Measurements from ENCODE around the gene TSEN2.

The TSEN2 gene

GRCh38 chr3:12470680-12471079 lies 13.6 kb upstream of the TSEN2 start:
- CTCF ChIA-PET = interaction anchor here (1.4 to 5.0 kb wide), 5 partner anchors 9 to 338 kb away, joined by 3 to 34 read pairs (median 7); no protein-coding TSS in a partner anchor
- no peak for DNase-seq (ENCODE audit: extremely low spot score)
- no peak for TF ChIP-seq CTCF (IDR thresholded peaks at IDR 0.05; ENCODE audit: control extremely low read depth, extremely low read depth, low read depth, missing control alignments)
- POLR2A ChIA-PET = interaction anchor here (1.0 kb wide), 1 partner anchor 9 kb away, joined by 4 read pairs; no protein-coding TSS in a partner anchor

GRCh38 chr3:12471241-12471640 lies 13.0 kb upstream of the TSEN2 start:
- POLR2A ChIA-PET = no interaction called here
- CTCF ChIA-PET = interaction anchor here (1.8 to 5.0 kb wide), 3 partner anchors 8 to 336 kb away, joined by 7 to 34 read pairs (median 9); no protein-coding TSS in a partner anchor
- DNase-seq (ENCODE audit: extremely low spot score) = no peak
- TF ChIP-seq CTCF (IDR thresholded peaks at IDR 0.05; ENCODE audit: control extremely low read depth, extremely low read depth, low read depth, missing control alignments) = no peak

DNA sequence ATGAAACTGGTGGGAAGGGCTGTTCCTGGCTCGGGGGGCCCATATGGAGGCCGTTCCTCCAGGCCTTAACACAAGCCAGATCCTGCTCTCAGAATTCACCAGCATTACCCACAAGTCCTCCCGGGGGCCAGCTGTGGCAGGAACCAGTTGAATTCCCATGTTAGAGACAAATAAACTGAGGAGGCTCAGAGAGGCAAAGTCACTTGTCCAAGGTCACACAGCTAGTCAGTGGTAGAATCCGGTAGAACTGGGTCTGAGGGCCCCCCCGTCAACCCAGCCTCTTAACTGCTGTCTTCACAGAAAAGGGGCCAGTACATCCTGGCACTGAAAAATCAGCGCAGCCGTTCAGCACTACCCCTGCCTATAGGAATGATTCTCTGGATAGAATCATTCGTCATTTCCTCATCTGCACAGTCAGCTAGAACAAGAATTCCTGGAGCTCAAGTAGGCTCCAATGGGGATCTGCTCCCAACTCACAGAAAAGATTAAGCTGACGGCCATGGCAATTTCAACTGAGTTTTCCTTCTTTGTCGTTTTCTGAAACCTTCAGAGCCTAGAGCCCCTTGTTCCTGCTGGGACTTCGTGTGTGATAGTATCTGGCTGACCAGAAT lies 12.2 kb upstream of the TSEN2 start:
- POLR2A ChIA-PET = no interaction called here
- CTCF ChIA-PET = interaction anchor here (1.1 to 5.0 kb wide), 2 partner anchors 7 to 14 kb away, joined by 4 to 34 read pairs; no protein-coding TSS in a partner anchor
- DNase-seq (ENCODE audit: extremely low spot score) = no peak
- no peak for TF ChIP-seq CTCF (IDR thresholded peaks at IDR 0.05; ENCODE audit: control extremely low read depth, extremely low read depth, low read depth, missing control alignments)

DNA sequence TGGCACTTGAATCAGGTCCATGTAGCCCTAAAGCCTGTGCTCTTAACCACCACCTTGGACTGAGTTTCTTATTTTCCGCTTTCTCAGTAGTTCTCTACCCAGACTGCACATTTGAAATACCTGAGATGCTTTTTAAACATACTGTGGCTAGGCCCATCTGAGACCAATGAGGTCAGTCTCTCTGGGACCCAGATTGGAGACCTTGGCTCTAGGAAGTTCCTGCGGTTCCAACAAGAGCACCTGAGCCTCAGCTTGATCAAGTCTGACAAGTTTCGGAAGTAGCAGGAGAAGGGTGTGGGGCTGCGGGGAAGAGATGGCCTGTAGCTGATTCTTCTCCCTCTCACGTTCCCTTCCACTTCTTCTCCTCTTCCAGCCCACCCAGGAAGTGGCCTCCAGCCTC lies 11.5 kb upstream of the TSEN2 start:
- no peak for TF ChIP-seq CTCF (IDR thresholded peaks at IDR 0.05; ENCODE audit: control extremely low read depth, extremely low read depth, low read depth, missing control alignments)
- ChIA-PET POLR2A (no interaction called here), CTCF (interaction anchor here (1.0 to 1.1 kb wide), 2 partner anchors 14 to 337 kb away, joined by 3 to 4 read pairs; no protein-coding TSS in a partner anchor)
- no peak for DNase-seq (ENCODE audit: extremely low spot score)

- ChIA-PET POLR2A (no interaction called here), CTCF (interaction anchor here (1.0 kb wide), 1 partner anchor 338 kb away, joined by 3 read pairs; no protein-coding TSS in a partner anchor)
- DNase-seq (ENCODE audit: extremely low spot score) = no peak
- no peak for TF ChIP-seq CTCF (IDR thresholded peaks at IDR 0.05; ENCODE audit: control extremely low read depth, extremely low read depth, low read depth, missing control alignments)
These were observed 10.8 kb upstream of the TSEN2 start for GRCh38 chr3:12473511-12473910.

DNA sequence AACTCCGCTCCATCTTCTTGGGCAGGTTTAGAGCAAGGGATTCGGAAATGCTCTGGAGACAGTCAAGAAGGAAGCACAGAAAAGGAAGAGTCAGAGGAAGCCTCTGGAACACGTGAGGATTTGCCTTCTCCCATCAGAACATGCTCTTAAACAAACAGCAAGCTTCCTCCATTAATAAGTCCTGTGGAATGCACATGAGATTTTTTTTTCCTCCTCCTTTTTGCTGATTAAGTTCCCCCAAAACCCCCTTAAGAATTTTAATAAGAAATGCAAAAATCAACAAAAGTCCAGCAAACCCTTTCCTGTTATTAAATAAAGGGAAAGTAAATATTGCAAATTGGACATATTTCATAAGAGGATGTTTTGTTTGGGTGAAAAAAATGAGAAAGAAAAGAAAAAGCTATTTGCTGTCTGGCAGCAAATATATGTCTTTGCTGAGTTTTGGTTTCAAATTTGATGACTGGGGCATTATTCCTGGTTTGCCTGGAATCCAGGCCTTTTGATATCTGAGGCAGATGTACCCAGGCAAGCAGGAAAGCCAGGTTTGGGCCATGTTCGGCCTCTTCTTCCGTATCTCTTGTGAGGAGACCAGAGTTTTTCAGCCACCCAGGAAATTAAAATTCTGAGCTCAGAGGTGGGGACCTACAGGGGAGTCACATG lies 7.9 kb upstream of the TSEN2 start:
- no peak for TF ChIP-seq CTCF (IDR thresholded peaks at IDR 0.05; ENCODE audit: control extremely low read depth, extremely low read depth, low read depth, missing control alignments)
- DNase-seq (ENCODE audit: extremely low spot score) = no peak
- POLR2A ChIA-PET = no interaction called here
- CTCF ChIA-PET = interaction anchor here (12.8 kb wide), 1 partner anchor 341 kb away, joined by 278 read pairs; no protein-coding TSS in a partner anchor

Data from GM10248 (cell line).